ENCODE measurements around the gene ZNF142.
A peak's percentile ranks its signal among the peaks of the same experiment; 100 is the strongest.

Gene ZNF142

GRCh38 chr2:218659258-218659987 is at the start of gene ZNF142, which contains the start of gene BCS1L:
Gene ZNF142, minus strand, starts transcription at chr2:218659623. Its CDS starts 3,194 bp downstream, at chr2:218656429.
Gene BCS1L, plus strand, starts transcription at chr2:218659683. Its CDS starts 1,305 bp downstream, at chr2:218660988.
- DNase-seq = peak; percentile 87

- no peak for DNase-seq
Measured at GRCh38 chr2:218708086-218708485, 48.7 kb upstream of the ZNF142 start.

GRCh38 chr2:218703341-218703740 is 43.9 kb upstream of the ZNF142 start:
- DNase-seq = no peak

- DNase-seq = no peak
Measured at GRCh38 chr2:218701806-218702205, 42.4 kb upstream of the ZNF142 start.

GRCh38 chr2:218698885-218699284 is 39.5 kb upstream of the ZNF142 start:
- DNase-seq = no peak

- no peak for DNase-seq
Measured at GRCh38 chr2:218694405-218695145, 35.2 kb upstream of the ZNF142 start.

GRCh38 chr2:218691234-218691633 is 31.8 kb upstream of the ZNF142 start:
- no peak for DNase-seq

- DNase-seq = peak; percentile 18
Measured at GRCh38 chr2:218687400-218688060, 28.1 kb upstream of the ZNF142 start.

- DNase-seq = no peak
Measured at GRCh38 chr2:218680061-218680460, 20.6 kb upstream of the ZNF142 start.

GRCh38 chr2:218679119-218679518 is 19.7 kb upstream of the ZNF142 start:
- DNase-seq = no peak

GRCh38 chr2:218671654-218672566 is 12.5 kb upstream of the ZNF142 start, which contains the start of the genes RNF25 and STK36:
Gene RNF25, minus strand, starts transcription at chr2:218672002. Its CDS starts 32 bp downstream, at chr2:218671970.
Gene STK36, plus strand, starts transcription at chr2:218672086. Its CDS starts 744 bp downstream, at chr2:218672830.
- DNase-seq = peak; percentile 70

- DNase-seq = no peak
Measured at GRCh38 chr2:218671097-218671653, 11.8 kb upstream of the ZNF142 start.

GRCh38 chr2:218664653-218665052 is 5.2 kb upstream of the ZNF142 start:
- no peak for DNase-seq

GRCh38 chr2:218663901-218664300 is 4.5 kb upstream of the ZNF142 start:
- no peak for DNase-seq

- no peak for DNase-seq
Measured at GRCh38 chr2:218662827-218663226, 3.4 kb upstream of the ZNF142 start.

- DNase-seq = no peak
Measured at GRCh38 chr2:218662377-218662776, 3.0 kb upstream of the ZNF142 start.

- DNase-seq = no peak
Measured at GRCh38 chr2:218659988-218660358, 550 bp upstream of the ZNF142 start.

- peak; percentile 30 for DNase-seq
Measured at GRCh38 chr2:218658671-218659257, 659 bp downstream of the ZNF142 start.

GRCh38 chr2:218655751-218656150 is 3.7 kb downstream of the ZNF142 start:
- DNase-seq = no peak

- DNase-seq = no peak
Measured at GRCh38 chr2:218648787-218649100, 10.7 kb downstream of the ZNF142 start.

- DNase-seq = peak; percentile 22
Measured at GRCh38 chr2:218648088-218648786, 11.2 kb downstream of the ZNF142 start.

All from NCI-H1436 (cell line).